Measurements from ENCODE around the gene RHOU.
"Not testable (repeated sequence)": the region's sequence is repeated elsewhere in the genome, so short reads cannot be mapped to it uniquely, and the experiment has no call there.

Gene RHOU

GRCh38 chr1:228734881-228735801 lies at the start of gene RHOU:
Gene RHOU (plus strand): TSS chr1:228735479. CDS start chr1:228735743, 264 bp downstream.
- DNase-seq, result no peak

GRCh38 chr1:228687587-228687986 lies 47.7 kb upstream of the RHOU start:
- DNase-seq, result no peak

- no peak for DNase-seq
These were observed 46.0 kb upstream of the RHOU start for GRCh38 chr1:228689255-228689654.

- DNase-seq, result no peak
These were observed 44.1 kb upstream of the RHOU start for GRCh38 chr1:228691211-228691610.

GRCh38 chr1:228691926-228692325 lies 43.4 kb upstream of the RHOU start:
- no peak for DNase-seq

- not testable (repeated sequence) for DNase-seq
These were observed 40.8 kb upstream of the RHOU start for GRCh38 chr1:228694447-228694846.

- no peak for DNase-seq
These were observed 40.0 kb upstream of the RHOU start for GRCh38 chr1:228695015-228695955.

- no peak for DNase-seq
These were observed 37.9 kb upstream of the RHOU start for GRCh38 chr1:228697207-228698016.

GRCh38 chr1:228698017-228698329 lies 37.3 kb upstream of the RHOU start:
- DNase-seq, result no peak

GRCh38 chr1:228702433-228702832 lies 32.8 kb upstream of the RHOU start:
- no peak for DNase-seq

- DNase-seq, result no peak
These were observed 29.0 kb upstream of the RHOU start for GRCh38 chr1:228706305-228706704.

- DNase-seq, result no peak
These were observed 18.2 kb upstream of the RHOU start for GRCh38 chr1:228717081-228717480.

GRCh38 chr1:228721407-228721806 lies 13.9 kb upstream of the RHOU start:
- no peak for DNase-seq

- no peak for DNase-seq
These were observed 12.0 kb upstream of the RHOU start for GRCh38 chr1:228723287-228723686.

- no peak for DNase-seq
These were observed 11.4 kb upstream of the RHOU start for GRCh38 chr1:228723921-228724320.

GRCh38 chr1:228725178-228725577 lies 10.1 kb upstream of the RHOU start:
- no peak for DNase-seq

GRCh38 chr1:228727681-228728171 lies 7.6 kb upstream of the RHOU start:
- no peak for DNase-seq

- DNase-seq, result no peak
These were observed 2.9 kb upstream of the RHOU start for GRCh38 chr1:228732426-228732825.

- no peak for DNase-seq
These were observed 1.7 kb upstream of the RHOU start for GRCh38 chr1:228733576-228733975.

- no peak for DNase-seq
These were observed 750 bp downstream of the RHOU start for GRCh38 chr1:228735871-228736586.

GRCh38 chr1:228736844-228737445 lies 1.7 kb downstream of the RHOU start:
- DNase-seq, result no peak

GRCh38 chr1:228737601-228738041 lies 2.3 kb downstream of the RHOU start:
- DNase-seq, result no peak

All from NK-92 treated with Interleukin-12 subunit alpha and Interleukin-12 subunit beta, amount 100 ng/mL, for 24 hours (cell line).